IPS-20b (cell line): ENCODE measurements around the gene SIL1.
"Not testable (repeated sequence)": the region's sequence is repeated elsewhere in the genome, so short reads cannot be mapped to it uniquely, and the experiment has no call there.

Experiments used
- H3K27ac ChIP-seq: one replicate; pipeline ENCODE4 v1.5.1; 2013; ENCODE audit warnings: low read length
- H3K27me3 ChIP-seq: 2 replicates; pipeline ENCODE4 v1.6.1; 2013; ENCODE audit warnings: mild to moderate bottlenecking, low read length, inconsistent platforms; ENCODE audit not compliant: insufficient read depth
- H3K36me3 ChIP-seq: 2 replicates; pipeline ENCODE4 v1.6.1; 2013; ENCODE audit warnings: low read depth, mild to moderate bottlenecking, inconsistent platforms, low read length, moderate library complexity; ENCODE audit not compliant: insufficient read depth
- H3K4me1 ChIP-seq: 2 replicates; pipeline ENCODE4 v1.6.1; 2013; ENCODE audit warnings: mild to moderate bottlenecking, control low read depth, inconsistent platforms, low read length, moderate library complexity; ENCODE audit not compliant: insufficient read depth
- H3K4me3 ChIP-seq: 2 replicates; pipeline ENCODE4 v1.5.1; 2013; ENCODE audit warnings: mild to moderate bottlenecking, low read length, inconsistent platforms
- H3K9ac ChIP-seq: 2 replicates; pipeline ENCODE4 v1.6.1; 2013; ENCODE audit warnings: low read depth, mild to moderate bottlenecking, inconsistent platforms, low read length, moderate library complexity
- H3K9me3 ChIP-seq: 2 replicates; pipeline ENCODE4 v1.6.1; 2013; ENCODE audit warnings: mild to moderate bottlenecking, low read depth, low read length, inconsistent platforms; ENCODE audit not compliant: insufficient read depth

SIL1 gene

DNA sequence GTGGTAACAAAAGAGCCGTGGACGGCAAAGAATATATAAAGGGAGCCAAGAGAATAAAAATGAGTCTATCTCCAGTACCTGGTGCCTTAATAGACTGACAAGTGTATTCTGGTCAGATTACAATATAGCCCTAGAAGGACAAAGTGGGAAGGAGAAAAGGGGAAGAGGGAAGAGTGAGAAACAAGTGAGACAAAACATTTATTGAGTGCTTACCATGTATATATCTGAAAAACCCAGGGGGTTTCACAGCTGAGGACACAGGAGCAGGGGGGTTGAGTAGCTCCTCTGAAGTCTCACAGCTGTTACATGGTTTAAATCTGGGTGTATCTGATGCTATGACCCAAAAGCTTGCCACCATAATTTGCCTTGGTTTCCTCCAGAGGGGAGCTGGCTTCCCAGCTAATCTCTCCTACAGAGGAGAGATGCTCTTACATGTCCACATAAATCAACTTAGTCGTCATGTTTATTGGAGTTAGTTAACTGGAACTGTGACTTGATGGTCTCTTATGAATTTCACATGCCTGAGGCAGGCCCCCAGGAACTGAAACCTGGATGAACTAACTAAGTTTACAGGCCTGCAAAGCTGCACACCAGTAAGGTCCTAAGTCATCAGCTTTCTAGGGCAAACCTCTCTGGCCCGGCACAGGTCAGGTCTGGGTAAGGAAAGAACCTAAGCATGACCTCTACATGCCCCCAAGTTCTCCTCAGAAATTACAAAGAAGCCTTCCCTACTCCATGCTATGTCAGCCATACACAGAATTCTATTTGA, 15.5 kb downstream of the SIL1 start:
- Histone ChIP-seq H3K27me3 (no peaks in the 10 kb centered on the region), H3K4me1 (peaks cover 7% of the 10 kb centered on the region; the same call in 1 of the 2 replicates), H3K4me3 (no peak overlapping the region), H3K9me3 (no peaks in the 10 kb centered on the region), H3K9ac (no peak overlapping the region), H3K36me3 (no peaks in the 10 kb centered on the region), H3K27ac (no peak overlapping the region)

DNA sequence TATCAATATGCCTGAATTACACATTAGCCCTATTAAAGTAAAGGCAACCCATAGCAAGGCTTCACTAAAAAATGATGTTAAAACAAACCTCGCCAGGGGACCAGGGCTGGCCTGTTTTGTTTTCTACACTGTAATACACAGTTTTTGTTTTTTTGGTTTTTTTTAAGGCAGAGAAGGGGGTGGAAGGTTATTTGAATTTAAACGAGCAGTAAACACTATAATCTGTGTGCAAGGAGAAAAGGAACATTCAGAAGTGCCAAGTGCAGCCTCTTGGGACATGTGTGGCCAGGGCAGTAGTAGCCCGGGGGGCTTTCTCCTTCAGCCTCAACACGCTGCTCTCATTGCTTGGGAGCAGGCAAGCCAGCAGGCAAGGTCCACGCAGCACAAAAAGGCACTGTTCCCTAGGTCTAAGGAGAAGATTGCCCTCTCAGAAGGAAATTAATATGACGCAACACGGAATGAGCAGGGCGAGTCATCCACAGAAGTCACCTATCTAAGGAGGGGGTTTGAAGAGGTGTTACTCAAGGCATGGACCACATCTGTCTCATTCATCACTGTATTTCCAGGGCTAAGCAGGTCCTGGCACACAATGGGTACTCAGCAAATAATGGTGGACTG, 16.2 kb downstream of the SIL1 start:
- H3K9me3 ChIP-seq = no peaks in the 10 kb centered on the region
- H3K27me3 ChIP-seq = no peaks in the 10 kb centered on the region
- peaks cover 7% of the 10 kb centered on the region; the same call in 1 of the 2 replicates for H3K4me1 ChIP-seq
- no peak overlapping the region for H3K9ac ChIP-seq
- no peak overlapping the region for H3K4me3 ChIP-seq
- no peaks in the 10 kb centered on the region for H3K36me3 ChIP-seq
- H3K27ac ChIP-seq = no peak overlapping the region

DNA sequence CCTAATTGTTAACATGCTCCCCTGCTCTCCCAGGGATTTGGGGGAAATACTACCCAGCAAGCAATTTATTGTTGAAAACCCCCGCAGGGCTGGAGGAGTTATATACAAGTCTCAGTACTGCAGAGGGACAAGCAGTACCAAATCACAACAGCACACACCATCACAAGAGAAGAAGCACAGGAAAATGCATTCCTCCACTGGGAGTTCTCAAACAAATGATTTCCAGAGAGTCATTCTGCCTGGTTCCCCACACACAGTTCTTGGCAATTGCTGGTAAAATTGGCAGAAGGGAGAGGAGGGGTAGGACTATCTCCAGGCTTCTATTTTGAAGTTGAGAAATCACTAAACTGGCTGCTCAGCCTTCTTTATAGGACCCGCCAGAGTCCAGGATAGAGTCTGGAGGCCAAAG, 16.8 kb downstream of the SIL1 start:
- Histone ChIP-seq H3K9me3 (no peaks in the 10 kb centered on the region), H3K4me3 (no peak overlapping the region), H3K27ac (no peak overlapping the region)

DNA sequence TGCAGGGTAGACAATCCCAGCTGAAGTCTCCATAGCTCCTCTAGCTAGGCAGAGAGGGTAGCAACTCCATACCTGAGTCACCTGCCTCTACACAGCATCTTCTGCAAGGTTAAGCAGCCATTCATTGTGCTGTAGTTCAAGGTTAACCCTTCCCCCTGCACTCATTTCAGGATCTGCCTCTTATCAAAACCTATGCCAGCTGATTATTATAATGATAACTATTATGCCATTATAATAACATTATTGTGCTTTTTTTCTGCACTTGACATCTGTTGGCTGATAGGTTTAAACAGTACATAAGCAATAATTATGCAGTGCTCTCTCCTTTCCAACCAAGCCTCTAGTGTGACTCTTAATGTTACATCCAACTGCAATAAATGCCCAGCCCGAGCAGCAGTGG, 17.3 kb downstream of the SIL1 start:
- Histone ChIP-seq H3K4me1 (peaks cover 7% of the 10 kb centered on the region; the same call in 1 of the 2 replicates), H3K9ac (no peak overlapping the region), H3K9me3 (no peaks in the 10 kb centered on the region)

More for the DNA sequence above, 16.8 kb downstream of the SIL1 start:
- Histone ChIP-seq H3K36me3 (no peaks in the 10 kb centered on the region), H3K9ac (no peak overlapping the region), H3K27me3 (no peaks in the 10 kb centered on the region), H3K4me1 (peaks cover 7% of the 10 kb centered on the region; the same call in 1 of the 2 replicates)

DNA sequence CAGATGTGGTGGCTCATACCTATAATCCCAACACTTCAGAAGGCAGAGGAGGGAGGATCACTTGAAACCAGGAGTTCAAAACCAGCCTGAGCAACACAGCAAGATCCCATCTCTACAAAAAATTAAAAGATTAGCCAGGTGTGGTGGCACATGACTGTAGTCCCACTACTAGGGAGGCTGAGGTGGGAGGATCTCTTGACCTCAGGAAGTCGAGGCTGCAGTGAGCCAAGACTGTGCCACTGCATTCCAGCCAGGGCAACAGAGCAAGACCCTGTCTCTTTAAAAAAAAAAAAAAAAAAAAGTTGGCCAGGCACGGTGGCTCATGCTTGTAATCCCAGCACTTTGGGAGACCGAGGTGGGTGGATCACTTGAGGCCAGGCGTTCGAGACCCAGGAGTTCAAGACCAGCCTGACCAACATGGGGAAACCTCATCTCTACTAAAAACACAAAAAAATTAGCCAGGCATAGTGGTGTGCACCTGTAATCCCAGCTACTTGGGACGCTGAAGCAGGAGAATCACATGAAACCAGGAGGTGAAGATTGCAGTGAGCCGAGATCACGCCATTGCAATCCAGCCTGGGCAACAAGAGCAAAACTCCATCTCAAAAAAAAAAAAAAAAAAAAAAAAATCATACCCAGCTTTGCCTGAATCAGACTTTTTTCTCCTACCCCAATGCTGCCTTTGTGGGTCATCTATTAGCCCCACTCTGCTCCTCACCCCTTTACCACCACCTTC, 18.2 kb downstream of the SIL1 start:
- not testable (repeated sequence) for H3K9me3 ChIP-seq, H3K4me1 ChIP-seq, H3K27ac ChIP-seq, H3K27me3 ChIP-seq, H3K9ac ChIP-seq, H3K36me3 ChIP-seq, H3K4me3 ChIP-seq

More for the DNA sequence above, 17.3 kb downstream of the SIL1 start:
- H3K27ac ChIP-seq = no peak overlapping the region
- no peaks in the 10 kb centered on the region for H3K27me3 ChIP-seq
- no peaks in the 10 kb centered on the region for H3K36me3 ChIP-seq
- H3K4me3 ChIP-seq = no peak overlapping the region

DNA sequence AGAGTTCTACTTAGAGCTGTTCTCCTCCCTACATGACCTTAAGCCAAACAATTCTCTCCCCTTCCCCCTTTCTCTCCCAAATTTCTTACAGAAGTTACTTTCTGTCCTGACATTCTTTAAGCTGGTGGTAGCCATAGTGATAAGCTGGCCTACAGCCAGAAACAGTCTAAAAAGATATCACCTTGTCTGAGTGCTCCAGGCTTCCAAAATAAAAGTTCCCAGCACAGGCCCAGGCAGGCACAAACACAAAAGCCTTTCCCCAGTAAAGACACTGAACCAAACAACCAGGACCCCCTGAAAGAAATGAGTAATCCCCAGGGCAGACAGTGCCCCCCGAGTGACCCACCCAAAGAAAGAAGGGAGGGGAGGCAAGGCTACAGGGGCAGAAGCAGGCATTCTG, 19.2 kb downstream of the SIL1 start:
- Histone ChIP-seq H3K4me1 (peaks cover 7% of the 10 kb centered on the region; the same call in 1 of the 2 replicates), H3K9ac (0 out of 2 replicates have a peak overlapping the region, but pooled peaks have one; percentile 22), H3K27ac (no peak overlapping the region), H3K9me3 (no peaks in the 10 kb centered on the region), H3K27me3 (no peaks in the 10 kb centered on the region), H3K4me3 (no peak overlapping the region), H3K36me3 (no peaks in the 10 kb centered on the region)

DNA sequence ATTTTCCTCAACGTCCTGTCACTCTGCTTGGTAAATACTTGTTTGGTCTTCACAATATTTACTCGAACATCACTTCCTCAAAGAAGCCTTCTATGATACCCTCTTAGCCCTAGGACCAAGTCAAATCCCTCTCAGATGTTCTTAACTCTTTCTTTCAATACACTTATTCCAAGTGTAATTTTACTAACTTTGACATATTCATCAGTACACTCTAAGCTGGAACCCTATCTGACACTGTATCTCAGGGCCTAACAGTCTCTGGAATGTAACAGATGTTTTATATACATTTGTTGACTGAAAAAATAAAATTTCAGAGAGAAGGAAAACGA, 19.6 kb downstream of the SIL1 start:
- peaks cover 7% of the 10 kb centered on the region; the same call in 1 of the 2 replicates for H3K4me1 ChIP-seq
- no peaks in the 10 kb centered on the region for H3K9me3 ChIP-seq
- H3K4me3 ChIP-seq = 0 out of 2 replicates have a peak overlapping the region, but pooled peaks have one; percentile 5
- H3K9ac ChIP-seq = 0 out of 2 replicates have a peak overlapping the region, but pooled peaks have one; percentile 24
- H3K36me3 ChIP-seq = no peaks in the 10 kb centered on the region
- no peak overlapping the region for H3K27ac ChIP-seq
- no peaks in the 10 kb centered on the region for H3K27me3 ChIP-seq

DNA sequence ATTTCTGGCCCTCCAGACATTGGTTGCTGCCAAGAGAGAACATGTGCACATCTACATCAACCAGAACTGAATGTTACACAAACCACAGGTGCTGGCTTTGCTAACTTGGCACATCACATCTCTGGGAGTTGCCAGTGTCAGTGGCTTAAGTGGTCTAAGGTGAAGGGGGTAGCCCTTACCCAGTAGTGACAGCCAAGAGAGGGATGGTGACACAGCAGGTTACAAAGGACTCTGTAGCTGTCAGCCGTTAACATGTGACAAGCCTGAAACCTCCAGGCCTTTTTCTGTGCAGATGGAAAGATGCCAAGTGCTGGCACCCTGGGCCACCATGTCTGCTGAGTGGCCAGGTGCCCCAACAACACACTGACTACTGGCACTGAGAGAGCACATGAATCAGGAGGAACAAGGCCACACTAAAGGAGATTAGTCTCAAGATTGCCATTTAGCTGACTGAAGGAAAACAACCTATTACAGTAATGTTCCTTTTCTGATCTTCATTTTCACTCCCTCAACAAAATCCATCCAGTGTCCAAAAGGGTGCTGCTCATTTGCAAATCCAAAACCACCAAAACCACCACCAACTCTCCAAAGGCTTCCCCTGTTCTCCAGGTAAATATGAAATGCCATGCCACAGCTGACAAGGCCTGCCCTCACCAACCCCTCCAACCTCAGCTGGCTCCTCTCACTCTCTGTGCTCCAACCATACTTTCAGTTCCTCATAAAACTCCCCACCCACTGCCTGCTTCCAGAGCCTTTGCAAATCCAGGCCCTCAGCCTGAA, 20.2 kb downstream of the SIL1 start:
- no peaks in the 10 kb centered on the region for H3K27me3 ChIP-seq
- peaks cover 7% of the 10 kb centered on the region; the same call in 1 of the 2 replicates for H3K4me1 ChIP-seq
- no peaks in the 10 kb centered on the region for H3K36me3 ChIP-seq
- no peaks in the 10 kb centered on the region for H3K9me3 ChIP-seq
- no peak overlapping the region for H3K4me3 ChIP-seq
- 0 out of 2 replicates have a peak overlapping the region, but pooled peaks have one; percentile 24 for H3K9ac ChIP-seq
- H3K27ac ChIP-seq = no peak overlapping the region

DNA sequence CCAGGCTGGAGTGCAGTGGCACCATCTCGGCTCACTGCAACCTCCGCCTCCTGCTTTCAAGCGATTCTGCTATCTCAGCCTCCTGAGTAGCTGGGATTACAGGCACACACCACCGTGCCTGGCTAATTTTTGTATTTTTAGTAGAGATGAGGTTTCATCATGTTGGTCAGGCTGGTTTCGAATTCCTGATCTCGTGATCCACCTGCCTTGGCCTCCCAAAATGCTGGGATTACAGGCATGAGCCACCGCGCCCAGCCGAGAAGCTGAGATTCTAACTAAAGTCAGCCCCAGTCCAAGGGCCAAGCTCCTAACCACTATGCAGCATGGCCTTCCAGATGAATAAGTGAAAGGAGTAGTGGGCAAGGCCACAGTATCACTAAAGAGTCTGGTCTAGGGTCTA, 20.9 kb downstream of the SIL1 start:
- not testable (repeated sequence) for H3K4me1 ChIP-seq, H3K9ac ChIP-seq, H3K27ac ChIP-seq

DNA sequence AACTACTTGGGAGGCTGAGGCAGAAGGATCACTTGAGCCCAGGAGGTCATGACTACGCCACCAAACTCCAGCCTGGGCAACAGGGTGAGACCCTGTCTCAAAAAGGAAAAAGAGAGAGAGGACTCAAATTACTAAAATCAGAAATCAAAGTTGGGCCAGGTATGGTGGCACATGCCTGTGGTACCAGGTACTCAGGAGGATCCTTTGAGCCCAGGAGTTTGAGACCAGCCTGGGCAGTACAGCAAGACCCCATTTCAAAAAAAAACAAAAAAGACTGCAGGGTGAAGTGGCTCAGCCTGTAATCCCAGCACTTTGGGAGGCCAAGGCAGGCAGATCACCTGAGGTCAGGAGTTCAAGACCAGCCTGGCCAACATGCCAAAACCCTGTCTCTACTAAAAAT, 23.8 kb downstream of the SIL1 start:
- not testable (repeated sequence) for H3K27me3 ChIP-seq, H3K4me3 ChIP-seq, H3K4me1 ChIP-seq, H3K27ac ChIP-seq, H3K9me3 ChIP-seq, H3K36me3 ChIP-seq, H3K9ac ChIP-seq

More for the DNA sequence above, 20.9 kb downstream of the SIL1 start:
- not testable (repeated sequence) for H3K36me3 ChIP-seq, H3K4me3 ChIP-seq, H3K9me3 ChIP-seq, H3K27me3 ChIP-seq

DNA sequence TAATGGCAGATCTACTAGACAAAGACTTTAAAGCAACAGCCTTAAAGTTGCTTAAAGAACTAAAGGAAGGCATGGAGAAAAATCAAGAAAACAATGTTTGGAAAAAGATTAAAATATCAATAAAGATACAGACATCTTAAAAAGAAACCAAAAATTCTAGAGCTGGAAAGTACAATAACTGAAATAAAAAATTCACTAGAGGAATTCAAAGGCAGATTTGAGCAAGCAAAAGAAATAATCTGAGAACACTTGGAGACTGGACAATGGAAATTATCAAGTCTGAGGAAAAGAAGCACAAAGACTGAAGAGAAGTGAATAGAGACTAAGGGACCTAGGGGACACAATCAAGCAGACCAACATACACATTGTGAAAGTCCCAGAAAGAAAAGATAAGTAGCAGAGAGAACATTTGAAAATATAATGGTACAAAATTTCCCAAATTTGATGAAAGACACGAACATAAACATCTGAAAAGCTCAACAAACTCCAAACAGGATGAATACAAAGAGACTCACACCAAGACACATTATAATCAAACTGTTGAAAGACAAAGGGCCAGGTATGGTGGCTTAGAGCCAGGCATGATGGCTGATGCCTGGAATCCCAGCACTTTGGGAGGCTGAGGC, 26.3 kb downstream of the SIL1 start:
- Histone ChIP-seq H3K4me3 (no peak overlapping the region), H3K9ac (no peak overlapping the region), H3K36me3 (no peaks in the 10 kb centered on the region), H3K27me3 (no peaks in the 10 kb centered on the region), H3K9me3 (peaks cover 7% of the 10 kb centered on the region), H3K27ac (no peak overlapping the region), H3K4me1 (0 out of 2 replicates have a peak, but pooled peaks cover 5% of the 10 kb centered on the region)
